ENCODE results near the gene DHX58. TPM values are rescaled to one million over a fixed set of nuclear protein-coding genes. Genes with fewer than 3 reads are reported as not detected.
A peak's percentile ranks its signal among the peaks of the same experiment; 100 is the strongest.

Gene DHX58
- total RNA-seq, 1 experiment from 2014 or later, result 27.0 TPM

DNA sequence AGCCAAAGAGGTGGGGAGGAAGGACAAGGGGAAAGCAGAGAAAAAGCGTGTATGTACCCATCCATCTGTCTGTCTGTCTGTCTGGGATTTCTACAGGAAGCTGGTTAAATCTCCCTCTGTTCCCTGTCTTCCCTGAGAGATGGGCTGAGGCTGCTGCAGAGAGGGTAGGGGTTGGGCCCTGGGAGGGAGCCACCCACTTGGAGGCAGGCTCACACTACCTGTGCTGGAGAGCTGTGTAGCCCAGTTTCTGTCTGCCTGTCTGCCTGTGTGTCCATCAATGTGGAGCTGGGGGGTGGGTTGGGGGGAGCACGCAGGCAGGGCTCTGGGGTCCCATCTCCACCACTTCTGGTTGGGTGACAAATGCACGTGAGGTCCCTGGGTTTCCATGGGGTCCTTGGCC, 43.5 kb downstream of the DHX58 start:
- in situ Hi-C loops (cut with HindIII; ENCODE audit: low pct_unique_long_range_greater_than_20kb, low sequenced_read_pairs), result no loop called here
- no peak for DNase-seq (ENCODE audit: low read depth)

DNA sequence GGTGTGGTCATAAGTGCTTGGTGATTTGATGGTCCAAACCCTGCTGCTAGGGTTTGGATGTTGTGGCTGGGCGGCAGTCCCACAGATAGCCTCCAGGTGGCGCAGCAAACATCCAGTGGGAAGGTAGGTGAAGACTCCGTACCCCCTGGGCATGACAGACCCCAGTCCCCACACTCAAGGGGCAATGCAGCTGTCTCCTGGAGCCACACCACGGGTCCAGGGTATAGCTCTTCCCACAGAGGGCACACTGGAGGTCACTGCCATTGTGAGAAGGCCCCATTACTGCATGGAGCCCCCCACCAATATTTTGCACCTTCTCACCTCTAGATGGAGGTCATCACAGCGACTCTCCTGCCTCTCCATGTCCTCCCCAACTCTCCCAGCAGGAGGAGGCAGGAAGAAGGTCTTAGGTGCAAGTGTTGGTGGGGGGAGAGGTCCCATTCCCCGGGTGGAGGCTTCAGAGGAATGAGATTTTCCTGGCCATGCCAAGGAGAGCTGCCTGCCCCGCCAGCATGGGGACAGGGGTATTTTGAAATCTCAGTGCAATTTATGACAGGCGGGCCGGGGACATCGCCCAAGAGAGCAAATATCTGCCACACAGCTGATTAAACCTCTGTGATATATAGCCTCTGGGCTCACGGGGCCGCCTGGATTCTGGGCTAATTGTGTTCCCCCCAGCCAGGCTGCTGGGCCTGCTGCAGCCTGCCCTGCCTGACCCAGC, 45.0 kb downstream of the DHX58 start:
- DNase-seq (ENCODE audit: low read depth), result peak; percentile 33
- in situ Hi-C loops (cut with HindIII; ENCODE audit: low pct_unique_long_range_greater_than_20kb, low sequenced_read_pairs), result no loop called here

DNA sequence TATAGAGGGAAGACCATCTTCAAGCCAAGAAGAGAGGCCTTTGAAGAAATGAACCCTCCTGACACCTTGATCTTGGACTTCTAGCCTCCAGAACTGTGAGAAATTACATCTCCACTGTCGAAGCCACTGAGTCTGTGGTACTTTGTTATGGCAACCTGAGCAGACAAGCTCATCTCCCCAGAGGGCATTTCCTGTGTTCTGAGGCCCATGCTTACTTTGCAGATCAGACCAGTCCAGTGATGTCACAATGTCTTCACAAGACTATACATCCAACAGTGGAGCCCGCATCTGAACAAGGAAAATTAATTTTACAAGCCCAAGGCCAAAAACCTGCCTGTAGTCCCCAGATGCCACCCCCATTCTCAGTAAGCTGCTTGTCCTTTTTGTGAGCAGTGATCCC, 47.3 kb downstream of the DHX58 start:
- no peak for DNase-seq (ENCODE audit: low read depth)
- in situ Hi-C loops (cut with HindIII; ENCODE audit: low pct_unique_long_range_greater_than_20kb, low sequenced_read_pairs), result no loop called here

DNA sequence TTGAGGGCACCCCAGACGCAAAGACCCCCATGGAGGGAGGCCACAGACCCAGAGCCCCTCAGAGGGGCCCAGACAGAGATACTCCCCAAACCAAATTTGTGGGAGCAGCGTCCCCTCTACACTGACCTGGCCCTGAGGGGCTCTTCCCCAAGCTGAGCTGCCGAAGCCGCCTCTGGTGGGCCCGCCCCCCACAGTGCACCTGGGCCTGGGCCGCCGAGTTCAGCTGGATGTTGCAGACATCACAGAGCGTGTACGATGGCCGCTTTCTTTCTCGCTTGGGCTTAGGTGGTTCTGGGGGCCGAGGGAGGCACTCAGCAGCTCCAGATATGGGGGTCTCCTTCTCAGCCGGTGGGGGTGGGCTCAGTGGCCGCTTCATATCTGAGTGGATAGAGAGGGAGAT, 49.8 kb downstream of the DHX58 start:
- no peak for DNase-seq (ENCODE audit: low read depth)
- in situ Hi-C loops (cut with HindIII; ENCODE audit: low pct_unique_long_range_greater_than_20kb, low sequenced_read_pairs), result no loop called here

DNA sequence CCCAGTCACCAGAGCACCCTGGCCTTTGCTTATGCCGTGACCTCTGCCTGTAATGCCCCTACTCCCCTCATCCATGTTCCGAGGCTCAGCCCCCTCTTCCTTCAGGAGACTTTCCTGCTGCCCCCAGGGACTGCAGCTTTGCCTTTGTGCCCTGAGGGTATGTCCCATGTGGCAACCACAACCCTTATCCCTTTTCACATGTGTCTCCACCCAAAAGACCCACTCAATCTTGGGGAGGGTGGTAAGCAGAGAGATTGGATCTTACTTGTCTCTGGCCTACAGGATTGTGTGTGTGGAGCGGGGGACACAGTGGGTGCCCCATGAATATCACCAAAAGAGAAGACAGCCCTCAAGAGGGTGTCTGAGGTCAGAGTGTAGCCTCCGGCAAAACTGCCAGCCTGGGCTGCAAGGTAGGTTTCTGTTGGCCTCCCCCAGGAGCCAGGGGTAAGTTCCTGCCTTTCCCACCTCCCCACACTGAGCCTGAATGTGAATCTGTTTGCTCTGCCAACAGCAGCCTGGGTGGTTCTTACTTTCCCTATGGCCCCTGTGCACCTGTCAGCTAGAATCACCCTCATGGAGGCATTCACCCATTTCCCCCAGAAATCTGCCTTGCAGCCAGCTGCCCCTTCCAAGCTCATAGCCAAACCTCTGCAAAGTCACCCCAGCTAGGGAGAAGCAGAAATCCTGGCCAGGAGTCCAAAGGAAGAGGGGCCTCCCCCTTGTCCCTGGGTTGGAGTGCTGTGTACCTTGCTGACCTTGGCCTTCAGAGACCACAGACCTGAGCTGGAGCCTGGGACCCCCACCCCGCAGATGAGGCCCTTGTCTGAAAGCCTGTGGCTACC, 50.6 kb downstream of the DHX58 start:
- in situ Hi-C loops (cut with HindIII; ENCODE audit: low pct_unique_long_range_greater_than_20kb, low sequenced_read_pairs), result no loop called here
- DNase-seq (ENCODE audit: low read depth), result no peak

DNA sequence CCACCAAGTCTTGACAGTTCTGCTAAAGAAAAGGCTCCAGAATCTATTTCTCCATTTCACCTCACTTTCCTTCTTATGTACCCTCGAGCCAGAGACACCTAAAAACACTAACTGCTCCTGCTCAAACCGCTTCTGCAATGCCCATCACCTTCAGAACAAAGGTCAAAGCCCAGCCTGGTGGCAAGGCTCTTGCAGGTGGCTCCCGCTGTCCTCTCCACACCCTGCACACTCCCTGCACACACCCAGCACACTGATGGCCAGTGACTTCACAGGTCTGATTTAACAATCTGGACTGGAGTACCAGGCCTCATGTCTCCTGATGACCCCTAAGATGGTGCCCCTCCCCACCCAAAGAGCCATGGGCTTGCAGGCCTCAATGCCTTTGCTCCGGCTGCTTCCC, 52.3 kb downstream of the DHX58 start:
- DNase-seq (ENCODE audit: low read depth), result no peak
- in situ Hi-C loops (cut with HindIII; ENCODE audit: low pct_unique_long_range_greater_than_20kb, low sequenced_read_pairs), result no loop called here

DNA sequence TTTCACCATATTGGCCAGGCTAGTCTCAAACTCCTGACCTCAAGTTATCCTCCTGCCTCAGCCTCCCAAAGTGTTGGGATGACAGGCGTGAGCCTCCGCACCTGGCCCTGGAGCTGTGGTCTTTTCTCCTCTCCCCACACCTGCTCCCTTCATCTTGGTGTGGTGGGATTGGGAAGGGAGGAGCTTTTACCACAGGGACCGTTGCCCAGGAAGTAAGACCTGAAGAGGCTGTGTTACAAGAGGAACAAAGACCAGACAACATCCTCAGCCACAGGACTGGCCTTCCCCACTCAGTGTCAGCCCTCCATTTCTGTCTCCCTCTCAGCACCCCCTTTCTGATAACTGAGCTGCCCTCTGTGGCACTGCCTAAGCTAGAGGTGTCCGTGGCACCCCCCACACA, 52.7 kb downstream of the DHX58 start:
- DNase-seq (ENCODE audit: low read depth), result no peak
- in situ Hi-C loops (cut with HindIII; ENCODE audit: low pct_unique_long_range_greater_than_20kb, low sequenced_read_pairs), result no loop called here

DNA sequence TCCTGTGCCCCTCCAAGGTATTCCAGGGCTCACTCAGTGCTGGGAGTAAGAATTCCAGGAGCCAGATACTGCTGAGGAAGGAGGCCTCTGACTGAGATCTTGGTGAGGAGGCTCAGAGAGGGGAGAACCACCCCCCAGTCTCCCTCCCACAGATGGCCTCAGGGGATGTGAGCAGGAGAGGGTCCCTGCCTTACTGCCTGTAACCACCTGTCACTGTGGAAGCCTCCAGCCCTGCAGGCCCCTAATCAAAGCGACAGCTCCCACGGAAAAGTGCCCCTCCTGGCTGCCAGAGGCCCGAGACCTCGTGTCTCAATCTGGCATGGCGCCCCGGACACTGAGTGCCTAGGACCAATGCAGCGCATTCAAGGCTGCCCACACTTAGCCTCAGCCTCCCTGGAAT, 54.5 kb downstream of the DHX58 start:
- DNase-seq (ENCODE audit: low read depth), result no peak

DNA sequence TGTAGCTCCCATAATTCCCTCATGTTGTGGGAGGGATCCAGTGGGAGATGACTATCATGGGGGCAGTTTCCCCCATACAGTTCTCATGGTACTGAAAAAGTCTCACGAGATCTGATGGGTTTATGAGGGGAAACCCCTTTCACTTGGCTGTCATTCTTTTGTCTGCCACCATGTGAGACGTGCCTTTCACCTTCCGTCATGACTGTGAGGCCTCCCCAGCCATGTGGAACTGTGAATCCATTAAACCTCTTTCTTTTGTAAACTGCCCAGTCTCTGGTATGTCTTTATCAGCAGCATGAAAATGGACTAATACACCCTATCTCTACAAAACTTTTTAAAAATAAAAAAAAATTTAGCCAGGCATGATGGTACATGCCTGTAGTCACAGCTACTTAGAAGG, 55.9 kb downstream of the DHX58 start:
- DNase-seq (ENCODE audit: low read depth), result no peak
- in situ Hi-C loops (cut with HindIII; ENCODE audit: low pct_unique_long_range_greater_than_20kb, low sequenced_read_pairs), result no loop called here

More for the DNA sequence above, 54.5 kb downstream of the DHX58 start:
- in situ Hi-C loops (cut with HindIII; ENCODE audit: low pct_unique_long_range_greater_than_20kb, low sequenced_read_pairs), result no loop called here

DNA sequence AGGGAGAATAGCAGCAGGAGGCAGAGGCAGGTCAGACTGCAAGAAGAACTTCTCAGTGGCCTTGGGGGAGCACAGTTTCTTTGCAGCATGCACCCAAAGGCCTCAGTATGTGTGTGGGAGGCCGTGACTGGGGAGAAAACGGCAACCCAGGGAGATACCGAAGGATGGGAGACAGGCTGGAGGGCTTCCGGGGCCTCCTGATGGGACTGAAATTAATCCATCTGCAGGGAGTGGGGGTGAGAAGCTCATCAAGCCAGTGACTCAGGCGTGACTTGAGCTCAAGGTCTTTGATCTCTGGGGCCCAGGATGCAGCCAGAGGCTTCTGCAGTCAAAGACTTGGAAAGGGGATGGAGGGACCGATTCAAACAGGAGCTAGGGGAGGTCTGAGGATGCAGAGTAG, 57.0 kb downstream of the DHX58 start:
- DNase-seq (ENCODE audit: low read depth), result no peak

DNA sequence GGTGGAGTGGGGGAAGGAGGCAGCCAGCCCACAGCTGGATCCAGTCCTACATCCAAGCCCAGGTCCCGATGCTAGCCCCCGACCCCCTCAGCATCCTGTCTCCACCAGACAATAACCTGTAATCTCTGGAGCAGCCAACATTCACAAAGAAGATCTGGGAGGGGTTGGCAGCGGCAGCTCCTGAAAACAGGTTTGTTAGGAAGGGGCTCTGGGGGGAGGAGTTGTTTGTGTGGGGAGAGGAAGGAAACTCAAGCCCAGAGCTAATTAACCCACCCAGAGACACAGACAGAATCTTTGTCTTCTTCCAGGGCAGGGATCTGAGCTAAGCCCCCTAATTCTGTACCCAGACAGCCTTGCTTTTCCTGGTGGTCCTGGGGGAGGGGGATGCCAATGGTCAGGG, 57.5 kb downstream of the DHX58 start:
- no peak for DNase-seq (ENCODE audit: low read depth)
- in situ Hi-C loops (cut with HindIII; ENCODE audit: low pct_unique_long_range_greater_than_20kb, low sequenced_read_pairs), result no loop called here

More for the DNA sequence above, 57.0 kb downstream of the DHX58 start:
- in situ Hi-C loops (cut with HindIII; ENCODE audit: low pct_unique_long_range_greater_than_20kb, low sequenced_read_pairs), result no loop called here

DNA sequence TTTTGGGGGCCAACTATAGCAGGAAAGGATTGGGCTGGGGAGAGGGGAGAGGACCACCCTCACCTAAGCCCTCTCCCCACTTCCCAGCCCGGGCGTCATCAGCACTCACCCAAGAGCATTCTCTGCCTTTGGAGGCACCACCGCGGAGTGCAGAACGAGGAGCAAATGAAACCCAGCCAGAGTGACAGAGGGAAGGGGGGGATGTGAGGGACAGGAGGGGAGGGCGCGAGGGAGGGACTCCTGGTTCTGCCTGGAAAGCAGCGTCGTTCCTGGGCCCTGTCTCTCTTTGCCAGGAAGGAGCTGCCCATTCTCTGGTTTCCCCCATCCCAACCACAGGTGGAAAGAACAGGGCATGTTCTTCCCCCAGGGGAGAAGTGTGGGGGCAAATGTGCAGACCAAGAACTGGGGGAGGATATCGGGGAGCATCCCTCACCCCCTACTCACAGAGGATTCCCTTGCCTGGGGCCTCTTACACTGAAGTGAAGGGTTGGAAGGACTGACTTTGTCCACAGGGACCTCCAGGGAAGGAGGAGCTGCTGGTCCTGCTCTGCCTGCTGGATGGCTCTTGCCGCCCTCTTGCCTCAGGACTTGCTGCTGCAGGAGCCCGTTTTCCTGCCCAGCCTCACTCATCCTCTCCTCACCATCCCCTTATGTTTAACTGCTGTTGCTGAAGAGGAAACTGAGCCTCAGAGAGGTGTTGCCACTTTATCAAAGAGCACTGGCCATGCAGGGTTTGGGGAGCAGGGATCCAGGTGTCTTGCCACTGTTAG, 58.6 kb downstream of the DHX58 start:
- in situ Hi-C loops (cut with HindIII; ENCODE audit: low pct_unique_long_range_greater_than_20kb, low sequenced_read_pairs), result no loop called here
- no peak for DNase-seq (ENCODE audit: low read depth)

DNA sequence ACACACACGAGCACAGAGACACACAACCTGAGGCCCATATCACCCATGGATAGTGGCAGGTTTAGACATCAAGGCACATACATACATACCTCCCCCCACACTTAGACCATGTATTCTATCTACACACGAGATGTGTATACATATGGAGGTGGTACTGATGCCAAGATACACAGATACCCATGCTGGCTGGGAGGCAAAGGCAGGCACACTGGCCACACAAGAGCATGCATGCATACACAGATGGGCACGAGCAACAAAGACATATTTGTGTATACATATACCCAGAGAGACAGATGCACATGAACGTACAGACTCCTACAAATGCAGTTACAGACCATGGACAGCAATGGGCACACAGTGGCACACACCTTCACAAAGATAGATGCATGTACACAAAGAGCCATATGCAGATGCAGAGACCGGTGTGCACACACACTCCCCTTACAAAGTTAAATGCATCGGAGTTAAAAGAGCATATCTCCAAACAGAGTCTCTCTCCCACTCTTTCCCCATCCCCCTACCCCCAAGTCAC, 60.1 kb downstream of the DHX58 start:
- in situ Hi-C loops (cut with HindIII; ENCODE audit: low pct_unique_long_range_greater_than_20kb, low sequenced_read_pairs), result no loop called here
- DNase-seq (ENCODE audit: low read depth), result no peak

DNA sequence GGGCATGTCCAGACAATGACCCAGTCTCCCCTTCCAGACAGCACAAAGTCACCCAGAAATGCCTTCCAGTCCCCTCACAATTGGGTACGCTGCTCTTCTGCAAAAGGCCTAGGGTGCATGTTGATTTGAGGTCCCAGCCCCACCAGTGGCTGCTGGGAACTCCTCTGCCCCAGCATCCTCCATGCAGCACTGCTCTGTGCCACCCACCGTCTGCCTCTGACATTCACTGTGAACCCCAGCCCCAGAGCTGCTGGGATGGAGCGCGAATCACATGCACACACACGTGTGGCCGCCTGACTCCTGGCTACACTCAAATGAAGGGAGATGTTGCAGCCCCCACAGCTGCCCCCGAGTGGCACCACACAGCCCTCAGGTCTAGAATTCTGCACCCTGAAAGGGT, 60.9 kb downstream of the DHX58 start:
- no peak for DNase-seq (ENCODE audit: low read depth)
- in situ Hi-C loops (cut with HindIII; ENCODE audit: low pct_unique_long_range_greater_than_20kb, low sequenced_read_pairs), result no loop called here

Other genes starting within 250 kb of the DHX58 start
- 10.3 and 15.5 TPM in 2 replicates for gene KLHL11, start 247.3 kb downstream of the DHX58 start, total RNA-seq (2014; rRNA removed; shearing (Covaris generic); ENCODE audit: low replicate concordance)
- gene ACLY, start 193.8 kb downstream of the DHX58 start, total RNA-seq (2014; rRNA removed; shearing (Covaris generic); ENCODE audit: low replicate concordance), result 146 and 150 TPM in 2 replicates
- 0.78 and 2.6 TPM in 2 replicates for gene ODAD4, start 182.1 kb downstream of the DHX58 start, total RNA-seq (2014; rRNA removed; shearing (Covaris generic); ENCODE audit: low replicate concordance)
- 50.2 and 67.0 TPM in 2 replicates for gene CNP, start 145.9 kb downstream of the DHX58 start, total RNA-seq (2014; rRNA removed; shearing (Covaris generic); ENCODE audit: low replicate concordance)
- gene DNAJC7, start 95.3 kb downstream of the DHX58 start, total RNA-seq (2014; rRNA removed; shearing (Covaris generic); ENCODE audit: low replicate concordance), result 48.4 and 72.9 TPM in 2 replicates
- 65.6 and 77.5 TPM in 2 replicates for gene NKIRAS2, start 92.6 kb downstream of the DHX58 start, total RNA-seq (2014; rRNA removed; shearing (Covaris generic); ENCODE audit: low replicate concordance)
- 0.98 and 1.5 TPM in 2 replicates for gene C17orf113, start 62.1 kb downstream of the DHX58 start, total RNA-seq (2014; rRNA removed; shearing (Covaris generic); ENCODE audit: low replicate concordance)
- not detected in 2 replicates for gene ZNF385C, start 14.2 kb downstream of the DHX58 start, total RNA-seq (2014; rRNA removed; shearing (Covaris generic); ENCODE audit: low replicate concordance)
- gene KAT2A, start 8.7 kb upstream of the DHX58 start, total RNA-seq (2014; rRNA removed; shearing (Covaris generic); ENCODE audit: low replicate concordance), result 24.6 and 33.7 TPM in 2 replicates
- 0.20 TPM in 1 of 2 replicates, not detected in the other for gene HSPB9, start 10.1 kb upstream of the DHX58 start, total RNA-seq (2014; rRNA removed; shearing (Covaris generic); ENCODE audit: low replicate concordance)
- 122 and 165 TPM in 2 replicates for gene RAB5C, start 42.3 kb upstream of the DHX58 start, total RNA-seq (2014; rRNA removed; shearing (Covaris generic); ENCODE audit: low replicate concordance)
- gene KCNH4, start 68.4 kb upstream of the DHX58 start, total RNA-seq (2014; rRNA removed; shearing (Covaris generic); ENCODE audit: low replicate concordance), result not detected in 2 replicates
- gene HCRT, start 72.7 kb upstream of the DHX58 start, total RNA-seq (2014; rRNA removed; shearing (Covaris generic); ENCODE audit: low replicate concordance), result not detected in 2 replicates
- 18.4 and 22.8 TPM in 2 replicates for gene GHDC, start 81.8 kb upstream of the DHX58 start, total RNA-seq (2014; rRNA removed; shearing (Covaris generic); ENCODE audit: low replicate concordance)
- 13.7 and 14.4 TPM in 2 replicates for gene STAT5B, start 163.7 kb upstream of the DHX58 start, total RNA-seq (2014; rRNA removed; shearing (Covaris generic); ENCODE audit: low replicate concordance)
- not detected in 2 replicates for gene STAT5A, start 175.8 kb upstream of the DHX58 start, total RNA-seq (2014; rRNA removed; shearing (Covaris generic); ENCODE audit: low replicate concordance)